ENCODE results near the gene EFNA5. TPM values are rescaled to one million over a fixed set of nuclear protein-coding genes. Genes with fewer than 3 reads are reported as not detected.

The EFNA5 gene
- total RNA-seq, 4 donors from 2014 or later, result 7.7 to 18.6 (median 9.9) TPM

DNA sequence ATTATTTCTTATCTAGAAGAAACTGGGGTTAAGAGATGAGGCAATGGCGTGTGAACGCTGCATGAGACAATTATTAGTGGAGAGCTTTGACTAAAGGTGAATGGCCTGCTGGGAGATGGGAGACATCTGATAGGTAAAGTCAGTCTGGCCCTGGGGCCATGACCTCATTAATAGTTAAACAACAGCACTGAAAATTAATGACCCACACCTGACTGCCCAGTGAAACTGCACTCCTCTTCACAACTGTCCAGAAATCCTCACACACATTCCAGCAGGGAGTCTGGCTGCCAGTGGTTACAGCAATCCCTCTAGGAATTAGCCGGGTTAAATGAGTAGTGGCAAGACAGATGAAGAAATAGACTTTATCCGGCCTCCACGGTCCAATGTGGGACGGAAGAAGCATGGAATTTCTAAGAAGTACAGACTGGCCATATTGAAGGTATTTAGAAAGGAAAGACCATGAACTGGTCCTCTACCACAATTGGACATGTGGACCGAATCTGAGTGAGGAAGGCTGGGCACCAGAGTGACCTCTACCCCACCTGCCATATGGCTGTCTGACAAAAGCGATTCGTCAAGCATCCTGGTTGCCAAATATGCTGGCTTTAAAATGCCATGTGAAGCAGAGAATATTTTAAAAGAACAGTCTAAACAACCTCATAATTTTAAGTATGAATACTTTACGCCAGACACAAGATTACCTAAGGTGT, 138.4 kb downstream of the EFNA5 start:
- TF ChIP-seq, protein P1, sequence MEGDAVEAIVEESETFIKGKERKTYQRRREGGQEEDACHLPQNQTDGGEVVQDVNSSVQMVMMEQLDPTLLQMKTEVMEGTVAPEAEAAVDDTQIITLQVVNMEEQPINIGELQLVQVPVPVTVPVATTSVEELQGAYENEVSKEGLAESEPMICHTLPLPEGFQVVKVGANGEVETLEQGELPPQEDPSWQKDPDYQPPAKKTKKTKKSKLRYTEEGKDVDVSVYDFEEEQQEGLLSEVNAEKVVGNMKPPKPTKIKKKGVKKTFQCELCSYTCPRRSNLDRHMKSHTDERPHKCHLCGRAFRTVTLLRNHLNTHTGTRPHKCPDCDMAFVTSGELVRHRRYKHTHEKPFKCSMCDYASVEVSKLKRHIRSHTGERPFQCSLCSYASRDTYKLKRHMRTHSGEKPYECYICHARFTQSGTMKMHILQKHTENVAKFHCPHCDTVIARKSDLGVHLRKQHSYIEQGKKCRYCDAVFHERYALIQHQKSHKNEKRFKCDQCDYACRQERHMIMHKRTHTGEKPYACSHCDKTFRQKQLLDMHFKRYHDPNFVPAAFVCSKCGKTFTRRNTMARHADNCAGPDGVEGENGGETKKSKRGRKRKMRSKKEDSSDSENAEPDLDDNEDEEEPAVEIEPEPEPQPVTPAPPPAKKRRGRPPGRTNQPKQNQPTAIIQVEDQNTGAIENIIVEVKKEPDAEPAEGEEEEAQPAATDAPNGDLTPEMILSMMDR (IDR thresholded peaks at IDR 0.05; ENCODE audit: low read depth), result no peak

DNA sequence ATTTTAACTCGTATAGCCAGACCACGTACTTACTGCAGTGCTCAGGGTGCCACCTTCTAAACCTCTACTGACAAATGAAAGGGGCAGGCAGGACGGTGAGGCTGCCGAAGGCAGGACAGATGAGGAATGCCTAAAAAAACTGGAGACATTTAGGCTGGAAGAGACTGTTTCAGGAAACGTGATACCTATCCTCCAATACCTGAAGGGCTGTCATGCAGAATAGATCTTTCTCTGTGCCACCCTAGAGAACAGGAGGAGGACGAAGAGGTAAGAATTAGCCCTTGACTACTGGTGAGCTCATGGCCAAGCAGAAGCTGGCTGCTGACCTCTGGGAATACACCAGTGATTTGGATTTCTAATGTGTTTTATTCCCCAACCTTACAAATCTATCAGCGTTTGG, 139.4 kb downstream of the EFNA5 start:
- TF ChIP-seq, protein P1 (IDR thresholded peaks at IDR 0.05; ENCODE audit: low read depth), result no peak

DNA sequence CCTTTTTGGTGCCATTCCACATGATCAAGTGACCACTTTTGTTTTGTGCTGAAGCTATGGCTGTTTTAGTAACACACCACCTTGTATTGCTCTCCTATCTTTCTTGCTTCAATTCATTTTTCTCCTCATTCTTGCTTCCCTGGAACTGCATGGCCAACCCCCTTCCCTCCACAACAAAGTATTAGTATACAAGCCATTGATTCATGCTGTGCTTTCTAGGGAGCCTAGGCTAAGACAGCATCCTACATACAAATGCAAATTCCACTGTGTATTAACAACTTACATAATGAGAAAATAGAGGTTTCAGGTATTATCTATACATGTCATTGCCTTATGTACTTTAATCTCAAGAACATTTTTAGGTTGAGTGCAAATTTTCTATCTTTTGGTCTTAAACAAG, 141.1 kb downstream of the EFNA5 start:
- TF ChIP-seq, protein P1 (IDR thresholded peaks at IDR 0.05; ENCODE audit: low read depth), result no peak

DNA sequence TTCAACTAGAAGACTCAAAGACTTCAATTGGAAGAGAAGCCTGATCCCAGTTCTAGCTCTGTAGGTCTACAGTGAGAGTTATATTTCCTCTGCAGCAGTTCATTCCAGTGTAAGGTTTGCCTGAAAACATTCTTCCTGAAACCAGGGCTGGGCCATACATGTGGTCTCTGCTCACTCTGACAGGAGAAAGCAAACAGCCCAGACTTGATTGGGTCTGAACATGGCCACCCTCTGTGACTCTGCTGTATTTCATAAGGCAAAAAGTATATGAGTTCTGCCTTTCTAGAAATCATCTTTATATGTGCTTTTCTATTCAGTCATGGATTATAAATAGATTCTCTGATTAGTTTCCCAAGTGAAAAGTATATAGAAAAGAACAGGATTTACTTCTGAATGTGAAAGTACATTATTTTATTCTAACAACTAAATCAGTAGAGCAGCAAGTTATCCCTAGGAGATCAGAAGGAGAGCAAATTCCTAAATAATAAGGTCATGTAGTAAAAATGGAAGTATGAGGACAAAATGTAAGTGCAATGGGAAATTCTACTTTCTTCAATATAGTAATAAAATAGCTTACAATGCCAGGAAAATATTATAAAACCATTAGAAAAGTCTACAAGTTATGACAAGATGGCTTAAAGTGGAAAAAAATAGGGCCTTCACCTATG, 144.3 kb downstream of the EFNA5 start:
- TF ChIP-seq, protein P1 (IDR thresholded peaks at IDR 0.05; ENCODE audit: low read depth), result no peak

DNA sequence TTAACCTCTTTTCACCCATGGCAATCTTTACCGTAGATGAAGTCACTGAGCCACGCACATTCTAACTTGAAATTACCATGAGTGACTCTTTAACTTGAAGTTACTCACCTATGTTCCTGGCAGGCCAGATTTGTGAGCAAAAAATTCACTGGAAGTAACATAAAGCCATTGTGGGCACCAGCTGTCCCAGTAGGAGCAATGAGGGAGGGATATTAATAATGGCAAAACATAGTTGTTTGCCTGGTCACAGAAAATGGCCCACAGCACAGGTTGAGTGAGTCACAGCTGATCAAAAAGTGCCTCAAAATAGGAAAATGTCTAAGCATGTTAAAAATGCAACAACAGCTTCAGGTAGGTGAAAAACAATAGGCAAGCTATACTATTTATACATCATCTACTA, 146.6 kb downstream of the EFNA5 start:
- TF ChIP-seq, protein P1 (IDR thresholded peaks at IDR 0.05; ENCODE audit: low read depth), result no peak

DNA sequence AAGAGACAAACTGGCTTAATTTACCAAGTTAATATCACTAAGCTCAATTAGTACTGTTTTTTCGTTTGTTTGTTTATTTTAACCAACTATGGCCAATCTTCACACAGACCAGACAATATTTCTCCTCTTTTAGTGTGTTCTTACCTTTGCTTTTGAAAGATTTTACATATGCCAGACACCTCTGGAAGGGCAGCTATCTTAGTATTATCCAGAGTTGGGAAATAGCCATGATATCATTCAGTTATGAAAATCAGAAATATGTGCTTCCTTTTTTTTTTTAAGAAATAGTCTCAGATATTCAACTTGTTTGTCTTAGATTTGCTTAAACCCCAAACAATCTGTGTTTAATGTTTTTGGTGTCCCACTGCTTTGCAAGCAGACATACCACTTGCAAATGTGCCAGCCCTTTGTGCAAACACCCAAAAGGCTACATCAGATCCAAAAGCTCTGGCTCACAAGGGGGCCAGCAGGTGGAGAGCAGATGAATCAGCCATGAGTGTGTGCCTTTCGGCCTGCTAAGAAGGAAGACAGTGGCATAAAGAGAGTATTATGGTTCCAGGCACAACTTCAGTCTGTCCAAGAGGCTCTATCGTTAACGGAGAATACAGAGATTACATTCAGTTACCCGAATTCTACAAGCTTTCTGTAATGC, 147.6 kb downstream of the EFNA5 start:
- TF ChIP-seq, protein P1 (IDR thresholded peaks at IDR 0.05; ENCODE audit: low read depth), result no peak

DNA sequence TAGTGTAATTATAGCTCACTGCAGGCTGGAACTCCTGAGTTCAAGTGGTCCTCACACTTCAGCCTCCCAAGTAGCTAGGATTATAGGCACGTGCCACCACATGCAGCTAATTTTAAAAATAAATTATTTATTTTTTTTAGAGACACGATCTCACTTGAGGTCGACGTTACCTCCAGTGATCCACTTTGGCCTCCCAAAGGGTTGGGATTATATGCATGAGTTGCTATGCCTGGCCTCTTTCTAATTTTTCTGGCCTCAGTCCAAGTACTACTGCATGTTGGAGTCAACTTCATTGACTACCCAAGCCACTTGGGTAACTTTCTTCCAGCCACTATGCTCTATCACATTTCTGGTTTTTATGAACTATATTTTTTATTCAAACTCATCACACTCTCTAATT, 148.3 kb downstream of the EFNA5 start:
- TF ChIP-seq, protein P1 (IDR thresholded peaks at IDR 0.05; ENCODE audit: low read depth), result no peak
